ENCODE data around the gene DNAH3.
"Not testable (repeated sequence)": the region's sequence is repeated elsewhere in the genome, so short reads cannot be mapped to it uniquely, and the experiment has no call there.

Gene DNAH3

DNA sequence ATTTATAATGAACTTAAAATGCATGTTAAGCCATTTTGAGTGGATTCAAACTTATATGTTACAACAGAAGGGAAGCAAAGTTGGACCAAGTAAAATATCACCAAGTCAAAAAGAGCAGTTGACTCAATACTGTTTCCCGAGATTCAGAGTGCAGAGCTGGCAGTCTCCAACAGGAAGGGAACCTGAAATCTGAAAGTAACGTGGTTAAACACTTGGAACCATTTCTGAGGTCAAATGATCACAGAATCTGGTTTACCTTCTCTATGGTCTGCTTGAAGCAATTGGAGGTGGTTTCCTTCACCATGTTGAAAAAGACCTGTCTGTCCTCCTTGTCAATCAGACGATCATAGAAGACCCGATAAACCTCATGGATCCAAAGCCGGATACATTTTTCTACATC lies 163.6 kb downstream of the DNAH3 start:
- no peaks in the 10 kb centered on the region for H3K79me2 ChIP-seq (ENCODE audit: low read length)
- no peaks in the 10 kb centered on the region for H3K36me3 ChIP-seq (replicated peaks; ENCODE audit: low read depth, low read length)
- no peaks in the 10 kb centered on the region for H3K9me3 ChIP-seq (ENCODE audit: insufficient read depth, low read length)
- H4K20me1 ChIP-seq (ENCODE audit: insufficient read depth, low read length), result no peaks in the 10 kb centered on the region
- H3K27me3 ChIP-seq (ENCODE audit: low read depth, low read length), result no peaks in the 10 kb centered on the region
- no peak overlapping the region for H2AFZ ChIP-seq (ENCODE audit: low read depth, low read length)
- no peak overlapping the region for H3K4me2 ChIP-seq (ENCODE audit: low read length)
- H3K9ac ChIP-seq (ENCODE audit: low read length), result no peak overlapping the region
- H3K4me1 ChIP-seq (ENCODE audit: low read length), result no peaks in the 10 kb centered on the region
- H3K27ac ChIP-seq (ENCODE audit: low read length), result no peak overlapping the region
- no peak overlapping the region for H3K4me3 ChIP-seq (ENCODE audit: low read length)
- TF ChIP-seq, protein P1, sequence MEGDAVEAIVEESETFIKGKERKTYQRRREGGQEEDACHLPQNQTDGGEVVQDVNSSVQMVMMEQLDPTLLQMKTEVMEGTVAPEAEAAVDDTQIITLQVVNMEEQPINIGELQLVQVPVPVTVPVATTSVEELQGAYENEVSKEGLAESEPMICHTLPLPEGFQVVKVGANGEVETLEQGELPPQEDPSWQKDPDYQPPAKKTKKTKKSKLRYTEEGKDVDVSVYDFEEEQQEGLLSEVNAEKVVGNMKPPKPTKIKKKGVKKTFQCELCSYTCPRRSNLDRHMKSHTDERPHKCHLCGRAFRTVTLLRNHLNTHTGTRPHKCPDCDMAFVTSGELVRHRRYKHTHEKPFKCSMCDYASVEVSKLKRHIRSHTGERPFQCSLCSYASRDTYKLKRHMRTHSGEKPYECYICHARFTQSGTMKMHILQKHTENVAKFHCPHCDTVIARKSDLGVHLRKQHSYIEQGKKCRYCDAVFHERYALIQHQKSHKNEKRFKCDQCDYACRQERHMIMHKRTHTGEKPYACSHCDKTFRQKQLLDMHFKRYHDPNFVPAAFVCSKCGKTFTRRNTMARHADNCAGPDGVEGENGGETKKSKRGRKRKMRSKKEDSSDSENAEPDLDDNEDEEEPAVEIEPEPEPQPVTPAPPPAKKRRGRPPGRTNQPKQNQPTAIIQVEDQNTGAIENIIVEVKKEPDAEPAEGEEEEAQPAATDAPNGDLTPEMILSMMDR (IDR thresholded peaks at IDR 0.05; ENCODE audit: low read depth, low read length), result no peak
- no peak for TF ChIP-seq EZH2phosphoT487 (IDR thresholded peaks at IDR 0.05; ENCODE audit: low read depth)

GRCh38 chr16:20984019-20984418 lies 166.6 kb downstream of the DNAH3 start:
- H4K20me1 ChIP-seq (ENCODE audit: insufficient read depth, low read length), result no peaks in the 10 kb centered on the region
- H3K9ac ChIP-seq (ENCODE audit: low read length), result no peak overlapping the region
- H3K27me3 ChIP-seq (ENCODE audit: low read depth, low read length), result no peaks in the 10 kb centered on the region
- H3K9me3 ChIP-seq (ENCODE audit: insufficient read depth, low read length), result no peaks in the 10 kb centered on the region
- TF ChIP-seq, protein P1 (IDR thresholded peaks at IDR 0.05; ENCODE audit: low read depth, low read length), result no peak
- no peak for TF ChIP-seq EZH2phosphoT487 (IDR thresholded peaks at IDR 0.05; ENCODE audit: low read depth)
- no peaks in the 10 kb centered on the region for H3K36me3 ChIP-seq (replicated peaks; ENCODE audit: low read depth, low read length)
- no peak overlapping the region for H3K27ac ChIP-seq (ENCODE audit: low read length)
- H3K4me1 ChIP-seq (ENCODE audit: low read length), result no peaks in the 10 kb centered on the region
- H3K79me2 ChIP-seq (ENCODE audit: low read length), result no peaks in the 10 kb centered on the region
- no peak overlapping the region for H2AFZ ChIP-seq (ENCODE audit: low read depth, low read length)
- H3K4me3 ChIP-seq (ENCODE audit: low read length), result no peak overlapping the region
- no peak overlapping the region for H3K4me2 ChIP-seq (ENCODE audit: low read length)

GRCh38 chr16:20976576-20976975 lies 174.1 kb downstream of the DNAH3 start:
- H3K36me3 ChIP-seq (replicated peaks; ENCODE audit: low read depth, low read length), result no peaks in the 10 kb centered on the region
- H4K20me1 ChIP-seq (ENCODE audit: insufficient read depth, low read length), result no peaks in the 10 kb centered on the region
- H3K4me3 ChIP-seq (ENCODE audit: low read length), result no peak overlapping the region
- H3K9ac ChIP-seq (ENCODE audit: low read length), result no peak overlapping the region
- H3K4me2 ChIP-seq (ENCODE audit: low read length), result no peak overlapping the region
- H3K9me3 ChIP-seq (ENCODE audit: insufficient read depth, low read length), result no peaks in the 10 kb centered on the region
- no peaks in the 10 kb centered on the region for H3K79me2 ChIP-seq (ENCODE audit: low read length)
- no peak for TF ChIP-seq EZH2phosphoT487 (IDR thresholded peaks at IDR 0.05; ENCODE audit: low read depth)
- TF ChIP-seq, protein P1 (IDR thresholded peaks at IDR 0.05; ENCODE audit: low read depth, low read length), result no peak
- no peaks in the 10 kb centered on the region for H3K27me3 ChIP-seq (ENCODE audit: low read depth, low read length)
- no peak overlapping the region for H3K27ac ChIP-seq (ENCODE audit: low read length)
- no peak overlapping the region for H2AFZ ChIP-seq (ENCODE audit: low read depth, low read length)
- H3K4me1 ChIP-seq (ENCODE audit: low read length), result no peaks in the 10 kb centered on the region

DNA sequence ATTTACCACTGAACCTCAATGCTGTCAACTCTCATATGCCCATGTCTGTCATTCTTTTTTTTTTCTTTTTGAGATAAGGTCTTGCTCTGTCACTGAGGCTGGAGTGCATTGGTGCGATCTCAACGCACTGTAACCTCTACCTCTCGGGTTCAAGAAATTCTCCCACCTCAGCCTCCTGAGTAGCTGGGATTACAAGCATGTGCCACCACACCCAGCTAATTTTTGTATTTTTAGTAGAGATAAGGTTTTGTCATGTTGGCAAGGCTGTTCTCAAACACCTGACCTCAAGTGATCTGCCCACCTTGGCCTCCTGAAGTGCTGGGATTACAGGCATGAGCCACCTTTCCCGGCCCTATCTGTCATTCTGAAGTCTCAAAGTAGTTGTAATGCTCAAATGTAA lies 177.4 kb downstream of the DNAH3 start:
- not testable (repeated sequence) for H3K27me3 ChIP-seq (ENCODE audit: low read depth, low read length); H3K4me1 ChIP-seq (ENCODE audit: low read length); H3K36me3 ChIP-seq (replicated peaks; ENCODE audit: low read depth, low read length); H3K4me3 ChIP-seq (ENCODE audit: low read length); H3K9me3 ChIP-seq (ENCODE audit: insufficient read depth, low read length); H2AFZ ChIP-seq (ENCODE audit: low read depth, low read length); H3K27ac ChIP-seq (ENCODE audit: low read length); H3K9ac ChIP-seq (ENCODE audit: low read length); H3K4me2 ChIP-seq (ENCODE audit: low read length); H4K20me1 ChIP-seq (ENCODE audit: insufficient read depth, low read length); H3K79me2 ChIP-seq (ENCODE audit: low read length)

DNA sequence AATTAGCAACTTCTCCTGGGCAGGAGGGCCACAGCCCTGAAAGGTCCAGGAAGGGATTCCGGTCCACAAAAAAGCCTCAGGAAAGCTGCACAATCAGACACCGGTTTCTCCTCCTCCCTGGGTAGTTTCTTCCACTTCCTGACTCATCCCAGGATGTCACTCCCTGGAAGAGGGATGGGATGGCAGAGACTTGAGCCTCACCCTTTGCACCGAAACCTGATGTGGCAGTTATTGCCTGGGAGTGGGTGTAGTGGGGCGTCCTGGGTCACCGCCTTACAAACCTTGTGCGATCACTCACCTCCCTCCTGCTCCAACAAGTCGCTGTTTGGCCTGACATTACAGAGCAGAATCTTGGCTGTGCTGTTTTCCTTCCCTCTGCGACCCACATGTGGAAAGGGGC lies 179.2 kb downstream of the DNAH3 start:
- no peaks in the 10 kb centered on the region for H3K36me3 ChIP-seq (replicated peaks; ENCODE audit: low read depth, low read length)
- no peaks in the 10 kb centered on the region for H4K20me1 ChIP-seq (ENCODE audit: insufficient read depth, low read length)
- no peak overlapping the region for H3K27ac ChIP-seq (ENCODE audit: low read length)
- H3K9me3 ChIP-seq (ENCODE audit: insufficient read depth, low read length), result no peaks in the 10 kb centered on the region
- no peak overlapping the region for H3K9ac ChIP-seq (ENCODE audit: low read length)
- peaks cover 6% of the 10 kb centered on the region; the same call in 1 of the 2 replicates for H3K27me3 ChIP-seq (ENCODE audit: low read depth, low read length)
- H3K4me2 ChIP-seq (ENCODE audit: low read length), result no peak overlapping the region
- no peak overlapping the region for H2AFZ ChIP-seq (ENCODE audit: low read depth, low read length)
- H3K79me2 ChIP-seq (ENCODE audit: low read length), result no peaks in the 10 kb centered on the region
- no peaks in the 10 kb centered on the region for H3K4me1 ChIP-seq (ENCODE audit: low read length)
- H3K4me3 ChIP-seq (ENCODE audit: low read length), result no peak overlapping the region
- TF ChIP-seq, protein P1 (IDR thresholded peaks at IDR 0.05; ENCODE audit: low read depth, low read length), result no peak
- no peak for TF ChIP-seq EZH2phosphoT487 (IDR thresholded peaks at IDR 0.05; ENCODE audit: low read depth)
